ENCODE results near the gene MTG1.

DNA sequence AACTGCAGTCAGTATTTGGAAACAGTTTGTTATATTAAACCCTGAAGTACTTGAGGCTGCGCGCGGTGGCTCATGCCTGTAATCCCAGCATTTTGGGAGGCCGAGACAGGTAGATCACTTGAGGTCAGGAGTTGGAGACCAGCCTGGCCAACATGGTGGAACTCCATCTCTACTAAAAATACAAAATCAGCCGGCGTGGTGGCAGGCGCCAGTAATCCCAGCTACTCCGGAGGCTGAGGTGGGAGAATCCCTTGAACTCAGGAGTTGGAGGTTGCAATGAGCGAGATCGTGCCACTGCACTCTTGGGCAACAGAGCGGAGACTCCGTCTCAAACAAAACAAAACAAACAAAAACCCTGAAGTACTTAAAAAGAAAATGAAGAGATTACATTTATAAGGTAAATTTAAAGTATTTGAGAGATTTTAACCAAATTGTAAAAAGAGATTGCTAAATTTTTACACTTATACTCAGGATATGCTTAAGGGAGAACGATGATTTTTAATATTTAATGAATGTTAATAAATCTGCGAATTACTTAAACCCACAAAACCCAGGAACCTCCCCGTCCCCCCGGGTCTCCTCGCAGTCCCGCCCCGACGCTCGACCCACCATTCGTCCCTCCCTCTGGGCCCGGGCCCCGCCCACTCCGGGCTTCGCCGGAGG lies 425 bp upstream of the MTG1 start:
- TF ChIP-seq POLR2AphosphoS5 (IDR thresholded peaks at IDR 0.05): no peak
- TF ChIP-seq, protein P1, sequence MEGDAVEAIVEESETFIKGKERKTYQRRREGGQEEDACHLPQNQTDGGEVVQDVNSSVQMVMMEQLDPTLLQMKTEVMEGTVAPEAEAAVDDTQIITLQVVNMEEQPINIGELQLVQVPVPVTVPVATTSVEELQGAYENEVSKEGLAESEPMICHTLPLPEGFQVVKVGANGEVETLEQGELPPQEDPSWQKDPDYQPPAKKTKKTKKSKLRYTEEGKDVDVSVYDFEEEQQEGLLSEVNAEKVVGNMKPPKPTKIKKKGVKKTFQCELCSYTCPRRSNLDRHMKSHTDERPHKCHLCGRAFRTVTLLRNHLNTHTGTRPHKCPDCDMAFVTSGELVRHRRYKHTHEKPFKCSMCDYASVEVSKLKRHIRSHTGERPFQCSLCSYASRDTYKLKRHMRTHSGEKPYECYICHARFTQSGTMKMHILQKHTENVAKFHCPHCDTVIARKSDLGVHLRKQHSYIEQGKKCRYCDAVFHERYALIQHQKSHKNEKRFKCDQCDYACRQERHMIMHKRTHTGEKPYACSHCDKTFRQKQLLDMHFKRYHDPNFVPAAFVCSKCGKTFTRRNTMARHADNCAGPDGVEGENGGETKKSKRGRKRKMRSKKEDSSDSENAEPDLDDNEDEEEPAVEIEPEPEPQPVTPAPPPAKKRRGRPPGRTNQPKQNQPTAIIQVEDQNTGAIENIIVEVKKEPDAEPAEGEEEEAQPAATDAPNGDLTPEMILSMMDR (IDR thresholded peaks at IDR 0.05): no peak

Measured in sigmoid colon (tissue), 4 donors.